ENCODE measurements around the gene TAF11.

DNA sequence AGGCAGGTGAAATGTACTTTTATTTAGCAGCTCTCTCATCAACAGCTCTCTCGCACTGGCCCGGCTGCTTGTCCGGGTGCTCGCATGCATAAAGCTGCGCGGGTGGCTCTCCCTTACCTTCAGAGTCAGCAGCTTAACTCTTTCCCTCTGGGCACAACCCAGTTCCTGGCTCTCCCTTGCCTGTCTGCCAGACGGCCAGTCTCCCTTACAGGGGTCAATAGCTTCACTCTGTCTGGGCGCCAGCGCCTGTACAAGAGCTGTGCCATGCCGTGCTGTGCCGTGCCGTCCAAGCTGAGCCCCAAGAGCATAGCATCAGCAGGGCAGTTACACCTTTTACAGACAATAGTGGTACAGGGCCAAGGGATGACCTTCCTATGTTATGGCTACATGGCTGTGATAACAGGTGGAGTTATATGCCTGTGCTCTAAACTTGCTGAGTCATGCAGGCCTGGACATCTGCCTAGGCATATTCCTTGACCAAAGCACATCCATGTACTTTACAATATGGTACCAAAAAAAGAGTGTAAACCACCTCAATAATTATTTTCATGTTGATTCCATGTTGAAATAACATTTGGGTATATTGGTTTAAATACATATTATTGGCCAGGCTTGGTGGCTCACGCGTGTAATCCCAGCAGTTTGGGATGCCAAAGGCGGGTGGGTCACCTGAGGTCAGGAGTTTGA is 48.0 kb downstream of the TAF11 start:
- TF ChIP-seq CTCF (IDR thresholded peaks at IDR 0.05): no peak
- TF ChIP-seq POLR2A (IDR thresholded peaks at IDR 0.05): no peak

Measured in heart left ventricle (tissue), 13 donors.